SK-N-SH (cell line): Measurements from ENCODE around the gene VEGFD. TPM values are rescaled to one million over a fixed set of nuclear protein-coding genes. Genes with fewer than 3 reads are reported as not detected.
A peak's percentile ranks its signal among the peaks of the same experiment; 100 is the strongest.

ENCODE experiments used
- CTCF ChIA-PET: fragments of 300-600, 350-600 bp; formaldehyde crosslinking; extraction: SDS; loops from one replicate; lab custom pipeline; 2021; lab: Yijun Ruan, JAX
- POLR2A ChIA-PET: fragments of 350-600 bp; sonication (Branson Sonifier 250); formaldehyde crosslinking; extraction: SDS; loops from one replicate; lab custom pipeline; 2020; ENCODE audit warnings: antibody characterized with exemption, inconsistent platforms; lab: Yijun Ruan, JAX
- DNase-seq: peaks from one replicate; pipeline ENCODE4 v3.0.0; 2012
- H2AFZ ChIP-seq: fragments of 200-600 bp; sonication (generic); 2 replicates; pipeline ENCODE4 v1.8.1; 2016; ENCODE audit warnings: antibody characterized with exemption, mild to moderate bottlenecking, low read depth
- H3F3A ChIP-seq: fragments of 200-600 bp; sonication (generic); replicated peaks from 2 replicates; pipeline ENCODE3; 2016; ENCODE audit warnings: antibody characterized with exemption, mild to moderate bottlenecking; ENCODE audit not compliant: insufficient read depth
- H3K27ac ChIP-seq, 2 experiments: fragments of 200-500 bp in 1 of 2; fragments of 200-600 bp in 1 of 2; sonication (Bioruptor generic) in 1 of 2; sonication (generic), shearing (Covaris generic) in 1 of 2; 2 replicates each; pipeline versions ENCODE4 v1.5.1 to v1.6.1; 2014 to 2016; ENCODE audit warnings: low read depth in 2 of 2, inconsistent platforms in 1 of 2, low read length in 1 of 2, mild to moderate bottlenecking in 1 of 2, mixed read lengths in 1 of 2
- H3K27me3 ChIP-seq: fragments of 200-600 bp; sonication (generic), shearing (Covaris generic); 2 replicates; pipeline ENCODE4 v1.6.1; 2016; ENCODE audit warnings: mixed run types; ENCODE audit not compliant: insufficient read depth
- H3K36me3 ChIP-seq, 2 experiments: fragments of 200-500 bp in 1 of 2; fragments of 200-600 bp in 1 of 2; sonication (Bioruptor generic) in 1 of 2; sonication (generic) in 1 of 2; replicated peaks in 1 of 2; 2 replicates each; pipeline versions ENCODE3 to v1.5.1; 2014 to 2016; ENCODE audit warnings: low read length in 1 of 2, mild to moderate bottlenecking in 1 of 2; ENCODE audit not compliant: insufficient read depth in 2 of 2, control insufficient read depth in 1 of 2
- H3K4me1 ChIP-seq, 2 experiments: fragments of 200-500 bp in 1 of 2; fragments of 200-600 bp in 1 of 2; sonication (Bioruptor generic) in 1 of 2; sonication (generic), shearing (Covaris generic) in 1 of 2; 2 replicates each; pipeline versions ENCODE4 v1.5.1 to v1.6.1; 2014 to 2016; ENCODE audit warnings: low read depth in 1 of 2, low read length in 1 of 2, mixed run types in 1 of 2; ENCODE audit not compliant: insufficient read depth in 2 of 2, control insufficient read depth in 1 of 2
- H3K4me2 ChIP-seq: fragments of 200-600 bp; sonication (generic), shearing (Covaris generic); 2 replicates; pipeline ENCODE4 v1.6.1; 2017; ENCODE audit warnings: mixed run types
- H3K4me3 ChIP-seq, 2 experiments: fragments of 200-500 bp in 1 of 2; fragments of 200-600 bp in 1 of 2; sonication (Bioruptor generic) in 1 of 2; sonication (generic), shearing (Covaris generic) in 1 of 2; 2 replicates each; pipeline versions ENCODE4 v1.5.1 to v1.8.1; 2014 to 2016; ENCODE audit warnings: low read depth in 2 of 2, inconsistent platforms in 1 of 2, low read length in 1 of 2, mild to moderate bottlenecking in 1 of 2, mixed read lengths in 1 of 2, moderate library complexity in 1 of 2
- H3K79me2 ChIP-seq: fragments of 200-600 bp; sonication (generic); 2 replicates; pipeline ENCODE4 v1.8.1; 2017; ENCODE audit warnings: mild to moderate bottlenecking; ENCODE audit not compliant: insufficient read depth
- H3K9ac ChIP-seq: fragments of 200-600 bp; sonication (generic); 2 replicates; pipeline ENCODE4 v1.6.1; 2017; ENCODE audit warnings: mixed run types
- H3K9me2 ChIP-seq: fragments of 200-600 bp; sonication (generic); 2 replicates; pipeline ENCODE4 v1.6.1; 2017; ENCODE audit warnings: mixed run types
- H3K9me3 ChIP-seq: fragments of 200-600 bp; sonication (generic); 2 replicates; pipeline ENCODE4 v1.6.1; 2017; ENCODE audit warnings: mixed run types, mild to moderate bottlenecking, moderate library complexity
- H4K20me1 ChIP-seq: fragments of 200-600 bp; sonication (generic); 2 replicates; pipeline ENCODE4 v1.6.1; 2017; ENCODE audit warnings: mild to moderate bottlenecking, mixed run types; ENCODE audit not compliant: insufficient read depth
- CHD2 ChIP-seq: fragments of 150-350 bp; IDR thresholded peaks from 2 replicates; pipeline ENCODE4 v1.6.1; 2018; ENCODE audit warnings: low read length; ENCODE audit not compliant: partially characterized antibody
- EP300 ChIP-seq, 2 experiments: IDR thresholded peaks; 2 replicates each; pipeline versions ENCODE4 v1.4.0 to v1.6.1; 2012; ENCODE audit warnings: borderline replicate concordance in 1 of 2, low read depth in 1 of 2, low read length in 1 of 2
- RAD21 ChIP-seq: IDR thresholded peaks from 2 replicates; pipeline ENCODE4 v1.6.1; 2012; ENCODE audit warnings: mild to moderate bottlenecking, low read length
- REST ChIP-seq: IDR thresholded peaks from 2 replicates; pipeline ENCODE4 v1.6.1; 2012; ENCODE audit warnings: mild to moderate bottlenecking, low read depth, low read length, moderate library complexity
- TEAD4 ChIP-seq: IDR thresholded peaks from 2 replicates; pipeline ENCODE4 v1.4.0; 2012; ENCODE audit warnings: mild to moderate bottlenecking, borderline replicate concordance; ENCODE audit not compliant: insufficient read depth
- USF2 ChIP-seq: fragments of 150-350 bp; IDR thresholded peaks from 2 replicates; pipeline ENCODE4 v1.6.1; 2017; ENCODE audit warnings: antibody characterized with exemption, low read length, low read depth, borderline replicate concordance
- YY1 ChIP-seq: IDR thresholded peaks from 2 replicates; pipeline ENCODE4 v1.4.0; 2012; ENCODE audit warnings: low read depth, mild to moderate bottlenecking
- ZBTB33 ChIP-seq: IDR thresholded peaks from 2 replicates; pipeline ENCODE4 v1.4.0; 2012; ENCODE audit warnings: low read depth, borderline replicate concordance
- WGBS: methylation state at CpG from one replicate; pipeline ENCODE4 v1.1.6; 2017; ENCODE audit warnings: low lambda C conversion rate; 5-methylcytosine and 5-hydroxymethylcytosine counted together
- polyA plus RNA-seq, 3 experiments: library from polyadenylated mRNA; depleted of rRNA; stranded (reverse); fragments of >200 nt; gene quantifications; 2 replicates each; pipeline ENCODE4 v1.2.3, GENCODE V29; 2012

Gene VEGFD
- polyA plus RNA-seq, 1 of the 3 experiments (the other 2 are of a cell fraction): 5.3 TPM

- peaks cover 0 to 4% of the 10 kb centered on the region in 2 experiments; a peak in 2 of 4 replicates for H3K4me1 ChIP-seq
- CTCF ChIA-PET: interaction anchor here (1.4 kb wide), 2 partner anchors 12 to 18 kb away, joined by 3 to 4 read pairs; no protein-coding TSS in a partner anchor
- peak overlapping the region in 1 of 2 experiments; percentile 55; a peak in 2 of 4 replicates for H3K27ac ChIP-seq
- no peaks in the 10 kb centered on the region for H3K9me2 ChIP-seq
- H3K4me3 ChIP-seq: no peak overlapping the region
- H3K27me3 ChIP-seq: no peaks in the 10 kb centered on the region
- H2AFZ ChIP-seq: no peak overlapping the region
- H3K79me2 ChIP-seq: no peaks in the 10 kb centered on the region
- no peak for DNase-seq
- no peaks in the 10 kb centered on the region for H3K36me3 ChIP-seq
- 20% methylated on average over 3 of the region's 3 CpGs for WGBS
- no peak overlapping the region for H3K9ac ChIP-seq
- no peaks in the 10 kb centered on the region for H3K9me3 ChIP-seq
- H3F3A ChIP-seq: peaks cover 3% of the 10 kb centered on the region
- POLR2A ChIA-PET: no interaction called here
- TF ChIP-seq ZBTB33 (no peak), RAD21 (no peak), TEAD4 (no peak), YY1 (no peak), CHD2 (no peak), REST (no peak), USF2 (no peak), EP300 (IDR thresholded peaks at IDR 0.05; ENCODE audit: borderline replicate concordance in 1 of 2, low read depth in 1 of 2, low read length in 1 of 2) (no peak)
- H3K4me2 ChIP-seq: no peak overlapping the region
- H4K20me1 ChIP-seq: no peaks in the 10 kb centered on the region
Measured at GRCh38 chrX:15373976-15374375, 10.2 kb downstream of the VEGFD start.
